SK-N-MC (cell line): ENCODE measurements around the gene PROP1.

ENCODE experiments used
- DNase-seq: peaks from one replicate; pipeline ENCODE4 v3.0.0-alpha.2; 2011; ENCODE audit warnings: low read depth, low spot score
- H3K27ac ChIP-seq: fragments of 200-600 bp; sonication (generic); 2 replicates; pipeline ENCODE4 v1.5.1; 2016; ENCODE audit warnings: mixed run types
- H3K36me3 ChIP-seq: fragments of 200-600 bp; sonication (generic); 2 replicates; pipeline ENCODE4 v1.6.1; 2017; ENCODE audit warnings: antibody characterized with exemption, low read length, mixed read lengths; ENCODE audit not compliant: insufficient read depth
- H3K4me3 ChIP-seq: fragments of 200-600 bp; sonication (generic); 2 replicates; pipeline ENCODE4 v1.5.1; 2016
- H3K9ac ChIP-seq: fragments of 200-600 bp; sonication (generic); 2 replicates; pipeline ENCODE4 v1.8.0; 2017; ENCODE audit warnings: mixed run types, mixed read lengths; ENCODE audit not compliant: insufficient read length
- H3K9me3 ChIP-seq: fragments of 200-600 bp; sonication (generic); 2 replicates; pipeline ENCODE4 v1.6.1; 2017; ENCODE audit warnings: low read depth, mild to moderate bottlenecking, antibody characterized with exemption, low read length, moderate library complexity, mixed read lengths
- EZH2 ChIP-seq: fragments of 200-600 bp; sonication (generic); IDR thresholded peaks from one replicate; pipeline ENCODE4 v1.6.1; 2017; ENCODE audit warnings: antibody characterized with exemption
- FOXP2 ChIP-seq: optimal IDR thresholded peaks from 2 replicates; pipeline ENCODE3; 2011; ENCODE audit warnings: mild to moderate bottlenecking, moderate library complexity; ENCODE audit not compliant: insufficient read depth; ENCODE audit errors: extremely low read length, control extremely low read depth
- POLR2AphosphoS5 ChIP-seq: IDR thresholded peaks from 2 replicates; pipeline ENCODE4 v1.6.1; 2012; ENCODE audit warnings: mild to moderate bottlenecking, low read depth, low read length, borderline replicate concordance

Gene PROP1

DNA sequence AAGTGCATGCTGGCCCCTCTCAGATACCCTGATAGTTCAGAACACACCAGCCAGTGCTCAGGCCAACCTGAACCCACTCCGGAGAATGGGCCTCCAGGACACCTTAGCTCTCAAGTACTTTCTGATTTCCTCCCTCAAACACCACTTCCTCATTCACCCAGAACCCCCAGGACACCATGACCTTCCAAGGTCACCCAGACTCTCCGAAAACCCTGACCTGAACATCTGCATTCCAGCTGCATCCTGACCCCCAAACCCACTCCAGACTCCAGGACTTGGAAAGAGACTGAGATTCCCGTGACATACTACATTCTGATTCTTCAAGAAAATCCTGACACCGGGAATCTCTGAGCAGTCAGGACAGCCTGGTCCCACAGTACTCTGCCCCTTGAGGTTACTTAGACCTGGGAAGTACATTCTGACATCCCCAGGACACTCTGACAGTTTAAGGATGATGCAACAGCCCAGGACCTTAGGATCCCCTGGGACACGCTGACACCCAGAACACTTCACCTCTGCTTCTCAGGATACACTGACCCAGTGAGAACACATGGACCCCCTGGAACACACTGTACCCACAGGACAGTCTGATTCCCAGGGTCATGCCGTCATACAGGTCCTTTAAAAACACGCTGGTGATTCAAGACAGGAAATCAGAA lies 747 bp upstream of the PROP1 start:
- H3K27ac ChIP-seq = no peak overlapping the region
- no peaks in the 10 kb centered on the region for H3K36me3 ChIP-seq
- no peaks in the 10 kb centered on the region for H3K9me3 ChIP-seq
- TF ChIP-seq EZH2 = no peak
- TF ChIP-seq POLR2AphosphoS5 = no peak
- TF ChIP-seq FOXP2 = no peak
- H3K9ac ChIP-seq = no peak overlapping the region
- no peak overlapping the region for H3K4me3 ChIP-seq
- DNase-seq = no peak

DNA sequence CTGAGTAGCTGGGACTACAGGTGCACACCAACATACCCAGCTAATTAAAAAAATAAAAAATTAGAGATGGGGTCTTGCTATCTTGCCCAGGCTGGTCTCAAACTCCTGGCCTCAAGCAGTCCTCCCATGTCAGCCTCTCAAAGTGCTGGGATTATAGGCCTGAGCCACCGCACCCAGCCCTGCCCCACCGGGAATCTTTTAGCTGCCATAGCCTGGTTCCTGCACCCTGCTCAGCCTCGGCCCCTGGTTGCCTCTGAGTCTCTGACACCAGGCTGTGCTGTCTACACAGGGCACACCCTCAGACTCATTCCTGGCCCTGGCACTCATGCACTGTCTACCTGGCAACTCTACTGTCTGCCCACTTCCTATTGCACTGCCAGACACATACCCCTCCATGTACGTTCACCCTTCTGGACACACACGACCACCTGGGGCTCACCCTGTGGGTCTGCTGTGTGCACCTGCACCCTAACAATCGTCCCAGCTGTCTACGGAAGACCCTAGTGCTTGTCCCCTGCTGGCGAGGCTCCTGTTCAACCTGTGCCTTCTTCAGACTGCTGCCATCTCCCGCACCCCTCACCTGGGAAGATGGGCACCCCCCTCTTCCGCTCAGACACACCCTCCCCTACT lies 1.4 kb downstream of the PROP1 start:
- Histone ChIP-seq H3K4me3 (no peak overlapping the region), H3K9ac (no peak overlapping the region), H3K27ac (no peak overlapping the region), H3K9me3 (no peaks in the 10 kb centered on the region), H3K36me3 (no peaks in the 10 kb centered on the region)
- DNase-seq = no peak
- TF ChIP-seq EZH2 (no peak), FOXP2 (no peak), POLR2AphosphoS5 (no peak)

DNA sequence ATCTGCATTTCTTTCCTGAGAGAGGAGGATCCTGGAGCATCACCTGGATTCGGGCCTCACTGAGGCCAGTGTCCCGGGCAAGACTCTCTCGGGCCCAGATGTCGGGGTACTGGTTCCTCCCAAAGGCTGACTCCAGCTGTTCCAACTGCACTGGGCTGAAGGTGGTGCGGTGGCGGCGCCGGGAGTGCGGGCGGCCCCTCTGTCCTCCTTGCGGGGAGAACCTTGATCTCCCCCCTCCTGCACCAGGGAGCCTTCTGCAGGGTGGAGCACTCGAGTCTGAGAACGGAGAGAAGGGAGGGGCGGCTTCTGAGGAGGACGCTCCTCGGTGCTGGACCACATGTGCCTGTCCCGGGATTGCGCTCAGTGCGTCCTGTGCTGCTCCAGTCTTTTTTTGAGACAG lies 2.0 kb downstream of the PROP1 start:
- DNase-seq = no peak
- Histone ChIP-seq H3K36me3 (no peaks in the 10 kb centered on the region), H3K4me3 (no peak overlapping the region), H3K9ac (no peak overlapping the region), H3K9me3 (no peaks in the 10 kb centered on the region), H3K27ac (no peak overlapping the region)
- TF ChIP-seq EZH2 (no peak), FOXP2 (no peak)

DNA sequence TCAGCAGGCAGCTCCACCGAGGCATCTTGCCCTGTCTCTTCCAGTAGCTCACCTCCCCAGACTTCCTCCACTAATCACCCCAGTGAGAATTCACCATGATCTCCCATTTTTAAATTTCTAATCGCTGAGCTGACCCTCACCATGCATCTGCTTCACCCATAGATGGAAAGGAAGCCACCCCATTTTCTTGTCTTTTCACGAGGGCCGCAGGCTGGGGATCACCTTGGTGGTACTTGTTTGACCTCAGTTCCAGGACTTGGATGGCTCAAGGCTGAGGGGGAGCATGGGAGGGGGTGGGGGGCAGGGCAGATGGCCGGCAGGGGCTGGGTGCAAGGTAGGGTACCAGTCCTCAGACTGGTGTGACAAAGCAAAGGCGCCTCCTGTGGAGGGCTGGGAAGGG lies 3.6 kb downstream of the PROP1 start:
- H3K27ac ChIP-seq = no peak overlapping the region
- H3K9me3 ChIP-seq = no peaks in the 10 kb centered on the region
- H3K4me3 ChIP-seq = no peak overlapping the region
- DNase-seq = no peak
- TF ChIP-seq POLR2AphosphoS5 (no peak), EZH2 (no peak), FOXP2 (no peak)
- H3K9ac ChIP-seq = no peak overlapping the region
- no peaks in the 10 kb centered on the region for H3K36me3 ChIP-seq

DNA sequence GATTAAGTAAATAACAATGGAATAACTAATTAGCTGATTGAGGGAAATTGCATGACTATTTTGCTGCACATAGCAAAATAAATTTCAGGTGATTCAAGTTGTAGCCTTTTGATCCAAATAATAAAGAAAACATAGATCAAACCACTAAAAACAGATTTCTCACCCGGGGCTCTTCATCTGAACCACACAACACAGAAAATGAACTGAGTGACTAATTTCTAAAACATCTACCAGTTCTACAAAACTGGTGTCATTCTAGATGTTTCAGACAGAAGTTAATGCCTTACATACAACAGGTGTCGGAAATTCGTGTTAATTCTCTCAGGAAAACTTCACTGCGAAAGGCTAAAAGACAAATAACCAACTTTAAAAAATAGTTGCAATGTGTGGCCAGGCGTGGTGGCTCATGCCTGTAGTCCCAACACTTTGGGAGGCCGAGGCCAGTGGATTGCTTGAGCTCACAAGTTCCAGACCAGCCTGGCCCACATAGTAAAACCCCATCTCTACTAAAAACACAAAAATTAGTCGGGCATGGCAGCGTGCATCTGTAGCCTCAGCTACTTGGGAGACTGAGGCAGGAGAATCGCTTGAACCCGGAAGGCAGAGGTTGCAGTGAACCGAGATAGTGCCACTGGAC lies 6.9 kb downstream of the PROP1 start:
- TF ChIP-seq POLR2AphosphoS5 (no peak), EZH2 (no peak), FOXP2 (no peak)
- H3K36me3 ChIP-seq = no peaks in the 10 kb centered on the region
- no peak for DNase-seq
- H3K4me3 ChIP-seq = no peak overlapping the region
- H3K27ac ChIP-seq = no peak overlapping the region
- H3K9ac ChIP-seq = no peak overlapping the region
- H3K9me3 ChIP-seq = no peaks in the 10 kb centered on the region

DNA sequence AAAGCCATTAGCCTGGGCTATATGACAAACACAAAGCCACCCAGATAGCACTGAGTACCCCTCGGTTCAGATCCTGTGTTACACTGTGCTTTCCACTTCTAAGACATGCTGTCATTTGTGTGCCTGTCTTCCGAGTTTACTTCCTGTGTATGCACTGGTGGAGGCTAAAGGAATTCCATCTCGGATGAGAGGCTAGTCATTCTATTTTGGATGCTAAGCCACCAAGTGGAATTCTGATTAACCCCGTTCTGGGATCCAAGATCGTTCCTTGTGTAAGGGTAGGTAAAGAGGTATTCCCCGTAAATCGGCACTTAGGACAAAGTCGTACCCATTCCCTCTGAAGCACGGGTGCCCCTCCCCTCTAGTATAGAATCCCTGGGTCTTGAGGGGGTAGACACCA lies 8.7 kb downstream of the PROP1 start:
- no peaks in the 10 kb centered on the region for H3K9me3 ChIP-seq
- no peak for TF ChIP-seq EZH2
- no peak overlapping the region for H3K9ac ChIP-seq
- no peak overlapping the region for H3K27ac ChIP-seq
- H3K4me3 ChIP-seq = no peak overlapping the region
- no peaks in the 10 kb centered on the region for H3K36me3 ChIP-seq
- DNase-seq = no peak

DNA sequence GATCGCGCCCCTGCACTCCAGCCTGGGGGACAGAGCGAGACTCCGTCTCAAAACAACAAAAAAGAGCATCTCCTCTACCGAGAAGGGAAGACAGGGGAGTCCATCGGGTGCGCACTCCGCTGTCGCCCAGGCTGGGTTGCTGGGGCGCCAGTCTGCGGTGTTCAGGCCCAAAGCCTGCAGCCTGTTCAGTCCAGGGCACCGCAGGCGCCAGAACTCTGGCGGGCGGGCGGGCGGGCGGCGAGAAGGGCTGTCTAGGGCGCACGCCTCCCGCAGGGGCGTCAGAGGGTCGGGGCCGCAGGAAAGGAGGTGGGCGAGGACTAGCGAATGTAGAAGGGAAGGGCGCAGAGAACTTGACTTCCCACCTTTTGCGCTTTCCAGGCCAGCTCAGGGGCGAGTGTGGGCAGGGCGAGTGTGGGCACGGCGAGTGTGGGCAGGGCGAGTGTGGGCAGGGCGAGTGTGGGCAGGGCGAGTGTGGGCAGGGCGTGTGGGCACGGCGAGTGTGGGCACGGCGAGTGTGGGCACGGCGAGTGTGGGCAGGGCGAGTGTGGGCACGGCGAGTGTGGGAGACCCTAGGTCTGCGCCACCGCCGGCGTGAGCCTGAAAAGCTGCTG lies 10.5 kb downstream of the PROP1 start:
- no peak for TF ChIP-seq POLR2AphosphoS5
- TF ChIP-seq EZH2 = no peak
- TF ChIP-seq FOXP2 = no peak
- no peak overlapping the region for H3K9ac ChIP-seq
- H3K4me3 ChIP-seq = no peak overlapping the region
- no peaks in the 10 kb centered on the region for H3K36me3 ChIP-seq
- no peaks in the 10 kb centered on the region for H3K9me3 ChIP-seq
- DNase-seq = no peak
- H3K27ac ChIP-seq = no peak overlapping the region

DNA sequence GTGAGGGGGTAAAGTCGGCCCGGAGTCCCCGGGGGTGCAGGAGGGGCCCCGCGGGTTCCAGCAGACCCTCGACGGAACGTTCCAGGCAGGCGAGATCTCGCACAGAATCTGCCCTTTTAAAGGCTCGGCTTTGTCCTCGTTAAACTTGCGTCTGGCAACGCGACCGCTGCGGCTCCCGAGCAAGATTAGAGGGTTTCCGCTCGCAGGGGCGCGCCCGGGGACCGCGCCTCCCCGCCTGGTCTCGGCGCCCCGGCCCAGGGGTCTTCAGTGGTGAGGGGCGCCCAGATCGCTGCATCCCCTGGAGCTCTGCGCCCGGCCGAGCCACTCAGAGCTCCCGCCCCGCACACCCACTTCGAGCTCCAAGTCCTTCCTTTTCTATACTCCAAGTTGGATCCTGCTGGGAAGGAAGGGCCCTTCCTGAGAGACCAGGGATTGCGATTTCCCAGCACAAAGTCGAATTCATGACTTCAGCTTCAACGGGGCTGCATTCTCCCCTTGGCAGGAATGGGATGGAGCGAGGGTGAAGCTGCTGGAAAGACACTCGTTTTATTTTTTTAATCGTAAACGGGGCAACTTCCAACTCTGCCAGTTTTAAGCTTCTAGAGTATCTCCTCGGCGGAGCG lies 11.3 kb downstream of the PROP1 start:
- Histone ChIP-seq H3K36me3 (no peaks in the 10 kb centered on the region), H3K9ac (no peak overlapping the region), H3K4me3 (no peak overlapping the region), H3K9me3 (no peaks in the 10 kb centered on the region), H3K27ac (no peak overlapping the region)
- TF ChIP-seq FOXP2 (no peak), POLR2AphosphoS5 (no peak), EZH2 (no peak)
- DNase-seq = no peak
